Measurements from ENCODE around the gene LMAN1L.

DNA sequence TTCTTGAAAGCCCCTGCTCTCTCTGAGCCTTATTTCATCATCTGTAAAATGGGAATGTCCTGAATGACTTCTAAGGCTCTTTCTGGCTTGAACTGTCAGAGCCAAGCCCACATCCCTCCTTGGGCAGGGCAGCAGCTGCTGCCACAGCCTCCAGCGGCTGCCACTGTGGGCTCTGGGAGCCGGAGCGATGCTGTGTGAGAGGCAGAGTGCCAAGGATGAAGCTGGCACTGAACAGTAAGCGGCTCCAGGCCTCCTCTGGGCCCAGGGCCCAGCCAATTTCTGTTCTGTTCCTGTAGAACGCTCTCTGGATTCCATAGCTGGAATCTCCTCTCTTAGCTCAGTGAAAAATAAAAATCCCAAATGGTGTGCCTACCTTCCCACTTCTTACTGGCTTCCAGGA lies 18.2 kb downstream of the LMAN1L start:
- TF ChIP-seq CTCF (conservative IDR thresholded peaks at IDR 0.05; ENCODE audit: low read depth, low read length) (no peak), EZH2phosphoT487 (IDR thresholded peaks at IDR 0.05; ENCODE audit: borderline replicate concordance, low read length) (no peak), EZH2 (IDR thresholded peaks at IDR 0.05; ENCODE audit: low read length, unreplicated experiment) (no peak)

All from PC-3 (cell line).